Loucy (cell line): Measurements from ENCODE around the gene PPP1CA.

ENCODE experiments used
- H2AFZ ChIP-seq: fragments of 200-600 bp; sonication (generic); 2 replicates; pipeline ENCODE4 v1.6.0; 2016; ENCODE audit warnings: antibody characterized with exemption, mild to moderate bottlenecking, low read length, moderate library complexity
- H3F3A ChIP-seq: fragments of 200-600 bp; 2 replicates; pipeline ENCODE4 v1.6.0; 2016; ENCODE audit warnings: antibody characterized with exemption, low read depth, mild to moderate bottlenecking
- H3K27me3 ChIP-seq: fragments of 200-600 bp; sonication (generic); 2 replicates; pipeline ENCODE4 v1.6.1; 2014; ENCODE audit warnings: low read length, mild to moderate bottlenecking; ENCODE audit not compliant: insufficient read depth, poor library complexity, severe bottlenecking
- H3K36me3 ChIP-seq: fragments of 200-600 bp; sonication (generic); 2 replicates; pipeline ENCODE4 v1.6.1; 2016; ENCODE audit warnings: low read length; ENCODE audit not compliant: insufficient read depth
- H3K4me1 ChIP-seq: fragments of 200-600 bp; sonication (generic); 2 replicates; pipeline ENCODE4 v1.5.1; 2014; ENCODE audit warnings: low read length, mild to moderate bottlenecking; ENCODE audit not compliant: insufficient read depth, poor library complexity, severe bottlenecking
- H3K4me2 ChIP-seq: fragments of 200-600 bp; sonication (generic); 2 replicates; pipeline ENCODE4 v1.6.0; 2014; ENCODE audit warnings: antibody characterized with exemption, low read length, low read depth, mild to moderate bottlenecking; ENCODE audit not compliant: poor library complexity, severe bottlenecking
- H3K4me3 ChIP-seq: fragments of 200-600 bp; sonication (generic); 2 replicates; pipeline ENCODE4 v1.5.1; 2014; ENCODE audit warnings: low read length, mild to moderate bottlenecking, mixed read lengths; ENCODE audit not compliant: poor library complexity, severe bottlenecking
- H3K79me2 ChIP-seq: fragments of 200-600 bp; sonication (generic); 2 replicates; pipeline ENCODE4 v1.6.1; 2014; ENCODE audit warnings: low read length; ENCODE audit not compliant: insufficient read depth
- H3K9ac ChIP-seq: fragments of 200-600 bp; sonication (generic); 2 replicates; pipeline ENCODE4 v1.6.0; 2014; ENCODE audit warnings: mild to moderate bottlenecking, low read depth, low read length, moderate library complexity; ENCODE audit not compliant: poor library complexity, severe bottlenecking
- H3K9me2 ChIP-seq: fragments of 200-600 bp; sonication (generic); replicated peaks from 2 replicates; pipeline ENCODE4 v1.6.1; 2016; ENCODE audit warnings: low read depth, low read length, mixed read lengths
- H3K9me3 ChIP-seq: fragments of 200-600 bp; sonication (generic); 2 replicates; pipeline ENCODE4 v1.6.1; 2014; ENCODE audit warnings: mild to moderate bottlenecking, antibody characterized with exemption, low read length, low read depth; ENCODE audit not compliant: insufficient read depth
- H4K20me1 ChIP-seq: fragments of 200-600 bp; sonication (generic); 2 replicates; pipeline ENCODE4 v1.6.0; 2014; ENCODE audit warnings: antibody characterized with exemption, low read length, mild to moderate bottlenecking; ENCODE audit not compliant: insufficient read depth, poor library complexity, severe bottlenecking
- CTCF ChIP-seq: fragments of 200-600 bp; sonication (generic); conservative IDR thresholded peaks from 2 replicates; pipeline ENCODE4 v1.5.1; 2014; ENCODE audit warnings: mild to moderate bottlenecking, antibody characterized with exemption, low read length
- EZH2phosphoT487 ChIP-seq: fragments of 200-600 bp; IDR thresholded peaks from 2 replicates; pipeline ENCODE4 v1.6.1; 2018; ENCODE audit warnings: antibody characterized with exemption, mild to moderate bottlenecking, moderate library complexity, borderline replicate concordance

The PPP1CA gene

DNA sequence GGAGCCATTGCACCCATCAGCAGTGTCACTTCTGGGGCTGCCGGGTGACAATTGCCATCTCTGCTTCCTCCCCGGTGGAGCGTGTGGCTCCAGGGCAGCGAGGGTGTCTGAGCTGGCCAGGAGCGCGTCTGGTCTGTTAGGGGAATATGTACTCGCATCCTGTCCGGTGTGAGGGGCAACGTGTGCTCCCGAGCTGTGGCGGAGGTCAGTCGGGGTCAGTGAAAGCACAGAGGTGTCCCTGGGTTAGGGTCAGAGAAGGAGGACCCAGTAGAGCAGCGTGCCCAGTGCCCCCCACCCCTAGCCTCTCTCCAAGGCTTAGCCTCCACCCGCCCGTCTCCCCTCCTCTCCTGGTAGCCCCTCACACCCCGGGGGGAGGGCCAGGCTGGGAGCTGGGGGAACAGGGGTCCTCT is 29.7 kb downstream of the PPP1CA start:
- Histone ChIP-seq H3K36me3 (no peaks in the 10 kb centered on the region), H3K4me3 (peak overlapping the region; percentile 73), H3K79me2 (peaks cover 4% of the 10 kb centered on the region; the same call in 1 of the 2 replicates), H3K4me1 (peaks cover 62% of the 10 kb centered on the region), H3K4me2 (peak overlapping the region; percentile 89), H3F3A (no peaks in the 10 kb centered on the region), H3K27me3 (no peaks in the 10 kb centered on the region), H3K9me2 (no peaks in the 10 kb centered on the region), H4K20me1 (no peaks in the 10 kb centered on the region), H3K9ac (peak overlapping the region; percentile 75), H3K9me3 (no peaks in the 10 kb centered on the region), H2AFZ (0 out of 2 replicates have a peak overlapping the region, but pooled peaks have one; percentile 15)
- TF ChIP-seq EZH2phosphoT487 (no peak), CTCF (no peak)

GRCh38 chr11:67371189-67371910 is 30.3 kb downstream of the PPP1CA start:
- Histone ChIP-seq H3K9ac (peak overlapping the region; percentile 75), H3K27me3 (no peaks in the 10 kb centered on the region), H4K20me1 (no peaks in the 10 kb centered on the region), H3K9me3 (no peaks in the 10 kb centered on the region), H3K36me3 (no peaks in the 10 kb centered on the region), H3K4me1 (peaks cover 62% of the 10 kb centered on the region), H3F3A (no peaks in the 10 kb centered on the region), H3K4me3 (peak overlapping the region; percentile 73), H2AFZ (no peak overlapping the region), H3K4me2 (peak overlapping the region; percentile 89), H3K79me2 (peaks cover 4% of the 10 kb centered on the region; the same call in 1 of the 2 replicates), H3K9me2 (no peaks in the 10 kb centered on the region)
- no peak for TF ChIP-seq EZH2phosphoT487
- TF ChIP-seq CTCF = peak; percentile 75

GRCh38 chr11:67370351-67371076 is 31.1 kb downstream of the PPP1CA start:
- H2AFZ ChIP-seq = no peak overlapping the region
- H3K9me2 ChIP-seq = no peaks in the 10 kb centered on the region
- H3K9me3 ChIP-seq = no peaks in the 10 kb centered on the region
- no peak for TF ChIP-seq CTCF
- no peak for TF ChIP-seq EZH2phosphoT487
- H3K4me2 ChIP-seq = peak overlapping the region; percentile 89
- no peaks in the 10 kb centered on the region for H3K27me3 ChIP-seq
- H4K20me1 ChIP-seq = no peaks in the 10 kb centered on the region
- peaks cover 59% of the 10 kb centered on the region for H3K4me1 ChIP-seq
- H3K4me3 ChIP-seq = no peak overlapping the region
- H3K9ac ChIP-seq = no peak overlapping the region
- H3F3A ChIP-seq = no peaks in the 10 kb centered on the region
- no peaks in the 10 kb centered on the region for H3K36me3 ChIP-seq
- peaks cover 4% of the 10 kb centered on the region; the same call in 1 of the 2 replicates for H3K79me2 ChIP-seq
